ENCODE data around the gene EML4.

Gene EML4

GRCh38 chr2:42137125-42137841, 31.9 kb upstream of the EML4 start:
- DNase-seq (ENCODE audit: low read depth in 2 of 2) = no peak

DNA sequence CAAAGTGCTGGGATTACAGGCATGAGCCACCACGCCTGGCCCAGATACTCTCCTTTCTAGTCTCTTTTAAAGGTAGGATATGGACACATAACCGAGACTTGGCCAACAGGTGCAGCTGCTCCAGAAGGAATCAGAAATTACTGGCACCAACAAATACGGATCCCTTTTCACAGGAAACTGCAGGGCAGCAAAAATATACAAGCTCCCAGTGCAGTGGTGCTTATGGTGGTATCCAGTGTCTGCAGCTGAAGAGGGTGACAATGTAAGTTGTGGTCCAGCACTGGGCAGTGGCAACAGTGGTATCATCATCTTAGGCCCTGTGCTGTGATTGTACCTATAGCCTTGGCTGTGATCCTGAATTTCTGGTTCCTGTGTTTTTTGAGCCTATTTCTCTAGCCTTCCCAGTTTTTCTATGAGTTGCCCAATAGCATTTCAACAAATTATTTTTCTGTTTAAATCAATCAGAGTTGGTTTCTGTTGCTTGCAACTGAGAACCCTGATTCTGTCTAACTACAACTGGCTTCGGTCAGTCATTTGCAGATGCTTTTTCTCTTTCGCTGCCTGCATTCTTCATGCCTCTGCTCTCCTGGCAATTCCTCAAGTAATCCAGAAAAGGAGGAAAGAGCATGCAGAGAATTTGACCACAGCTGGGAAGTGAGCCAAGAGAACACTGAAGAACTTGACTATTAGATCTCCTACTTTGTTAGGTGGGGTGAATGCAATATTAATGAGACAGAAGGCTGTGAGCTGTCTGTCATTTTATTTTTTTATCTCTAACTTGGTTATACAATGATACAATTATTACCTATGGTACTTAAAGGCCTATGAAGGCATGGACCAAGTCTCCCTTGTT, 30.8 kb upstream of the EML4 start:
- DNase-seq (ENCODE audit: low read depth in 2 of 2) = no peak

DNA sequence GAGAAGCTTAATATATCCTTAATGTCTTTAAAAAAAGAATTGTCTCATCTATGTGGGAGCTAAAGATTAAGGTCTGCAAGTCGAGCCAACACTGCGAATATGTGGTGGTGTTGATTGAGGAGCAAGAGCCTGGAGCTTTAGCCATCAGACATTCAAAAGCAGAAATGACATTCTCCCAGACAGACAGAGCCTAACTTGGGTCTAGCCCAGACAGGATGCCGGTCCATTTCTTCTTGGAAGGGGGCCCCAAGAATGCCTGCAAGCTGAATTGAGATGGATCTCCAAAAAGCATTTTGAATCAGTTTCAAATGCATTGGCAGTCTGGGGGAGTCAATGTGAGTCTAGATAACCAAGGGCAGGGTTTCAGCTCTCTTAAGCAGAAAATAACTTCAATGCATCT, 30.1 kb upstream of the EML4 start:
- no peak for DNase-seq (ENCODE audit: low read depth in 2 of 2)

GRCh38 chr2:42140496-42140895, 28.7 kb upstream of the EML4 start:
- no peak for DNase-seq (ENCODE audit: low read depth in 2 of 2)

DNA sequence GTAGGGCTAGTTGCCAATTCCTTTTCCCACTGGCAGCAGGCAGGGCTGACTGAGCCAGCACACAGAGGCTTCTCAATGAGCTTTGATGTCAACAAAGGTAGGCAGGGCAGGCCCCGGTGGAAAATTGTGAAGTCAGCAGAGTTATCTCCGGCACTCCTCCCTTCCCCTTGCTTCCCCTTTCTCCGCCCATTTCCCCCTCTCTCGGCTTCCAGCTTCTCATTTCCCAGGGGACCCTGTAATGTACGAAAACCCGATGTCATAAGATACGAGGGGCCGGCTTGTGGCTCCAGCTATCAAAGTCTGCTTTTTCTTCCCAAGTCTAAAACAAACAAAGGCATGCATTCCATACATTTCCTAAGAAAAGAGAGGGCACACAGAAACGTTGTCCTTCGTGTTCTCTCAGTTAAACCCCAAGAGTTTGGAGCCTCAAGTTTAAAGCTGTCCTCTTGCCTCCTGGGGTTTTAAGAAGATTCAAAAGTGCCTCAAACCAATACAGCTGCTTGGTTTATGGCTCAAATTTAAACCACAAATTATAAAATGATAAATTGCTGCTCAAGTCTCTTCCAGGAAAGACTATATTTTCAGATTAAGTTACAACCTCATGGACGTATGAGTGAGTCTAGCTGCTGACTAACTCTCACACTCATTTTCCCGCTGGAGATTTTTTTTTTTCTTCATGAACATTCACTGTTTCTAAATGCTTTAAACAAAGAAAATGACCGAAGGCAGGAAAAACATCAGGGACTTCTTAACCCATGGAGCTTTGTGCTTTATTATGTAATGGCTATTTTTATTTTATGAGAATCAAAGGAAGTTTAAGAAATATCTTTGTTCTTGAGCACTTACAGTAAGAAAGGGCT, 27.2 kb upstream of the EML4 start:
- DNase-seq (ENCODE audit: low read depth in 2 of 2) = no peak

- no peak for DNase-seq (ENCODE audit: low read depth in 2 of 2)
Observed at GRCh38 chr2:42142547-42143184, 26.5 kb upstream of the EML4 start.

- DNase-seq (ENCODE audit: low read depth in 2 of 2) = no peak
Observed at GRCh38 chr2:42147641-42148274, 21.4 kb upstream of the EML4 start.

DNA sequence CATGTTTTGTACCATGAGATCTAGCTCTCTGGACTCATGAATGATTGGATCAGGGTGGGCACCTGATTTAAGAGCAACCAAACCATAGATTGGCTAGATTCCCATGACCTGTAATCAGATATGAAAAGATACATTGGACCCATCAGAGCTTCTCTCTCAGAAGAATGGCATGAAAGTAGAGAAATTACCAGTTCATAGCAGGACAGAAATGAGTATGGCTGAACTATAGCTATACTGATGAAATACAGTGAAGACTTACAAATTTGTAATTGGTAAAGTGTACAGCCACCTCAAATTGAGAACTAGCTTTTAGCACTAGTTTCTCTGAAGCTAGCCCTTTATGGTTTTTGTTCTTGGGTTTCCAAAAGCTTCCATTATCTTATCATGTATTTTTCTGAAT, 19.0 kb upstream of the EML4 start:
- no peak for DNase-seq (ENCODE audit: low read depth in 2 of 2)

GRCh38 chr2:42153944-42154581, 15.1 kb upstream of the EML4 start:
- DNase-seq (ENCODE audit: low read depth in 2 of 2) = no peak

DNA sequence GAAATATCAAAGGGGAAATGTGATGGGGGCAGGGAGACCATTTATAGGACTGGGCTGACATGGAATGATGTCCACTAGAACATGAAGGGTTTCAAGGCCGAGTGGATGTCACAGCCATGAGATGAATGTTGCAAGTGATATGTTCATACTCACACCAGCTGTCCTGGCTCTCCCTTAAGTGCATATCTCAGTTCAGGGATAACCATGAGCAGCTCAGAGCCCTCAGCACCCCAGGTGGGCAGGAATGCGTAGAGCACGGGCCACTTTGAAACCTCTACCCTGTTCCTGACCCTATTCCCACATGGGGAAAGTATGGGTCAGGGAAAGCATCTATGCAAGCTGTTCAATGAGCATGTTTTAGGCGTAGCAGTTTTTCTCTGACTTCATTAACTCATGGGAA, 12.4 kb upstream of the EML4 start:
- no peak for DNase-seq (ENCODE audit: low read depth in 2 of 2)

DNA sequence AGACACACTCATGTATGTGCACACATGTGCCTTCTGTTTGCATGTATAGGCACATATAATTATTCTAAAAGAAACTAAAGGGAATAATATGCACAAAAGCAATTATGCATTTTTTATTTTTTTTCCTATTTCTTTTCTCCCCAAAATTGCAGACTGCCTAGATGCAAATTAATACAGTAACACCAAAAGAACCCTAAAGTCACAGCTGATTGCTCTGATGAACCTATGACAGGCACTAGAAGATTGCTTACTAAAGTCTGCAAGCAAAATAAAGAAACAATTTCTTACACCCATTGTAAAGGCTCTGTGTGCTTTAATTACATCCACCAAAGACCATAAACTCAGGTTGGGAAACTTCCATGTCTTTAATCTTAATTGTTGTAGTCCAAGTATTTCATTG, 7.7 kb upstream of the EML4 start:
- no peak for DNase-seq (ENCODE audit: low read depth in 2 of 2)

DNA sequence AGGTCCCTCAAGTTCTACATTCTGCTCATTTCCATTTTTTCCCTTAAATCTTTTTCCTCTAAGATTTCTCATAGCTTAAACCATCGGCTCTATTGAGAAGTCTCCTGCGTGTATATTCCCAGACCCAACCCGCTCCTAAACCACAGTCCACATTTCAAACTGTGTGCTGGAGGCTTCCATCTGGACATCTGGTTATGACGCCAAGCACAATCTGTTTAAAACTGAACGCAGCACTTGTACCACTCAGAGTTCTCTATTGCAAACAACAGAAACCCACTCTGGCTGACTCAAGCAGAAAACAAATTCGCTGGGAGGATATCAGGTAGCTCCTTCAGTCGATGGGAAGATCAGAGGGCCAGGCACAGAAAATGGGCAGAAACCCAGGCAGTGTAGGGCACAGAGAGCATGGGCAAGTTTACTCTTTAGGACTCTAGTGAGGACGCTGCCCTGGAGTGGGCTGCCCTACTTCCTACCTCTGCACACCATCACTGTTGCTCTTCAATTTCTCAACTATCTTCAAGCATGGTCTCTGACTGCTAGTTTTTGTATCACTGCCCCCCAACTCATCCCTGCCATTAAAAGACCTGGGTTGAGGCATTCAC, 5.6 kb upstream of the EML4 start:
- no peak for DNase-seq (ENCODE audit: low read depth in 2 of 2)

DNA sequence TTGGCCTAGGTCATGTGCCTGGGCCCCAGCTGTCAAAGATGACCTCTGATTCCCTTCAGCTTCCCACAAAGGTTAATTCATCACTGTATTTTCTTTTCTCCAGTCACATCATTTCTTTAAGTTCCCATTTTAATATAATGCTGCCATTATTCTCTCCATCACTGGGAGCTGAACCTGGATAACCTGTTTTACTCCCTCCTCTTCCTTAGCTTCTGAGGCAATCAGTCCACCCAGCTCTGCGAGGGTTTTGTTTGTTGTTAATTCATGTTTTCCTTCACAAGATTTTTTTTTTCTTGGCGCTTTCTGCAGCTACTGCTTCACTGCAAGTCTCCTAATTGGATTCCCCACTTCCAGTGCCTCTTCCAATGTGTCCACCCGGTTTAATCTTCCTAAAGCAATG, 5.1 kb upstream of the EML4 start:
- DNase-seq (ENCODE audit: low read depth in 2 of 2) = no peak

DNA sequence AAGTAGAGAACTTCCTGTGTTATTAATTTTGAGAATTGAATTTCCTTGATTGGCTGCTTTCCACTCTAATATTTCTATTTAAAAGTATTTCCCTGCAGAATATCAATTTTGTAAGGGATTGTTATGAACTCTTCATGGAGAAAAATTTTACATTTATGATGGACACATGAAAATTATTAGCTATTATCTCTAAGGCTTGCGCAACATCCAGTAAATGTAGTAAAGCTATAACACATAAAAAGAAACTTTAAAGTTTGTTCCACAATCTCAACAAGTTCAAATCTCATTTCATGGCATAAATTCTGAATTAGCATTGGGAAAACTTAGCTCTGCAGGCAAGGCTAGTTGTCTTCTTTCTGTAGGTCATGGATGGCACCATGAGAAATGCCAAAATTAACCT, 4.2 kb upstream of the EML4 start:
- DNase-seq (ENCODE audit: low read depth in 2 of 2) = no peak

GRCh38 chr2:42167458-42167857, 1.7 kb upstream of the EML4 start:
- no peak for DNase-seq (ENCODE audit: low read depth in 2 of 2)

DNA sequence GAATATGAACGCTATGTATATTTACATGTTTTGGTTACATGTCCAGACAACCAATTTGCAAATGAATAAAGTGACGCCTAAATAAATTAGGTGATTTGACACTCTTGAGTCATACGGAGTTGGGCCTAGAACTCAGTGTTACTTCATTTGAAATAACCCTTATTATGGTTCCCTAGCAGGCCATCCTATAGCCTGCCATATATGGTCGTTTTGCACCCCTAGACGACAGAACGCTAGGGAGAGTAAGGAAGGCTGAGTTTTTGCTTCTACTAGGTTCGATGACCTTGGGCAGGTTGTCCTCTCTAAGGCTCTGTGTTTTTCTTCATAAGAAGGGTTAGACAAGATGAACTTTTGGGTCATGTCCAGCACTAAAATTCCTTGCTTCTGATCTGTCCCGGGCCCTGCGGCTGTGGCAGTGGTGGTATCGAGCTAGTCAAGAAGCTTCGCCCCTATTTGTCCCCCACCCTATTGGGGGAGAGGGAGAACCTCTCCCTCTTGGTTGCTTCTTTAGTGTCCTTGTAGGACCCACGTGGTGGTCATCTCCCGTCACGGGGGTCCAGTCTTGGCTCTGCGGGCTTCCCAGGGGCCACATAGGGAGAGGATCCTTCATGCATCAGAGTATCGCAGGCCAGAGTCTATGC, 574 bp upstream of the EML4 start:
- DNase-seq (ENCODE audit: low read depth in 2 of 2) = no peak

GRCh38 chr2:42169874-42170521, 845 bp downstream of the EML4 start:
- no peak for DNase-seq (ENCODE audit: low read depth in 2 of 2)

- DNase-seq (ENCODE audit: low read depth in 2 of 2) = no peak
Observed at GRCh38 chr2:42170619-42171395, 1.7 kb downstream of the EML4 start.

All from activated CD8-positive, alpha-beta memory T cell treated with anti-CD3 and anti-CD28 coated beads for 4 hours (primary cell).